GM18505 (cell line): Measurements from ENCODE around the gene CHDH.

ENCODE experiments used
- ATAC-seq: cut with Tn5 transposase; IDR thresholded peaks from one replicate; pipeline ENCODE4 v1.9.1; 2021; ENCODE audit not compliant: unreplicated experiment
- POLR2A ChIP-seq: IDR thresholded peaks from 4 replicates; pipeline ENCODE4 v1.6.1; 2011; ENCODE audit warnings: borderline replicate concordance; ENCODE audit not compliant: insufficient read depth, insufficient read length; ENCODE audit errors: extremely low read depth

Gene CHDH, protein sequence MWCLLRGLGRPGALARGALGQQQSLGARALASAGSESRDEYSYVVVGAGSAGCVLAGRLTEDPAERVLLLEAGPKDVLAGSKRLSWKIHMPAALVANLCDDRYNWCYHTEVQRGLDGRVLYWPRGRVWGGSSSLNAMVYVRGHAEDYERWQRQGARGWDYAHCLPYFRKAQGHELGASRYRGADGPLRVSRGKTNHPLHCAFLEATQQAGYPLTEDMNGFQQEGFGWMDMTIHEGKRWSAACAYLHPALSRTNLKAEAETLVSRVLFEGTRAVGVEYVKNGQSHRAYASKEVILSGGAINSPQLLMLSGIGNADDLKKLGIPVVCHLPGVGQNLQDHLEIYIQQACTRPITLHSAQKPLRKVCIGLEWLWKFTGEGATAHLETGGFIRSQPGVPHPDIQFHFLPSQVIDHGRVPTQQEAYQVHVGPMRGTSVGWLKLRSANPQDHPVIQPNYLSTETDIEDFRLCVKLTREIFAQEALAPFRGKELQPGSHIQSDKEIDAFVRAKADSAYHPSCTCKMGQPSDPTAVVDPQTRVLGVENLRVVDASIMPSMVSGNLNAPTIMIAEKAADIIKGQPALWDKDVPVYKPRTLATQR

DNA sequence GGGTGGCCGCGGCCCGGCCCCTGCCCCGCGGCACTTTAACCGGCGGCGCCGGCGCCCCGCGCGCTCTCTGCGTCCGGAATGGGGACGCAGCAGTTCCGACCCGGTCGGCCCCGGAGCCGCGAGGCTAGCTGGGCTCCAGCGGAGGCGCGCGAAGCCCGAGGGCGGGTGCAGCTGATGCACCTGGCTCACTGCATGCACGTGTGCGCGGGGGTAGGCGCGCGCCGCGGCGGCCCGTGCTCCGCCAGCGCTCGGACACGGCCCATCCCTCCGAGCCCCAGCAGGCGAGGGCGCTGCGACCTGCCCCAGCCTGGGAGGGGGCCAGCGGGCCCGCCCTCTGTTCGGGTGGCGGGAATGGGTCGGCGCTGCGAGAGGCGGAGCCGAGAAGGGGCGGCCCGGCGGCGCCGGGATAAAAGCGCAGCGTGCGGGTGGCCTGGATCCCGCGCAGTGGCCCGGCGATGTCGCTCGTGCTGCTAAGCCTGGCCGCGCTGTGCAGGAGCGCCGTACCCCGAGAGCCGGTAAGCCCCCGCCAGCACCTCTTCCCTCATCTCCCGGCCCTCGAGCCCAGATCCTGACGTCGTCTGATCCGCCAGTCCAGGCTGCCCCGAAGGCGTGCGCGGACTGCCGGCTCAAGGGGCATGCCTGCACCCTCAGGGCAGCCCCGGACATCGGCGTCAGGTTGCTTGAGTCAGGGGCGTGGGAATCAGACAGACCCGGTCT, at the start of gene CHDH, which contains the start of gene IL17RB:
TSS of gene CHDH (minus strand) at position 286 of the 717 bp plus-strand sequence. CDS start 22,411 bp downstream, outside the sequence.
TSS of gene IL17RB (plus strand) at position 435 of the 717 bp plus-strand sequence. CDS start at position 456, 21 bp downstream.
- TF ChIP-seq POLR2A = no peak
- peak; percentile 54 for ATAC-seq

DNA sequence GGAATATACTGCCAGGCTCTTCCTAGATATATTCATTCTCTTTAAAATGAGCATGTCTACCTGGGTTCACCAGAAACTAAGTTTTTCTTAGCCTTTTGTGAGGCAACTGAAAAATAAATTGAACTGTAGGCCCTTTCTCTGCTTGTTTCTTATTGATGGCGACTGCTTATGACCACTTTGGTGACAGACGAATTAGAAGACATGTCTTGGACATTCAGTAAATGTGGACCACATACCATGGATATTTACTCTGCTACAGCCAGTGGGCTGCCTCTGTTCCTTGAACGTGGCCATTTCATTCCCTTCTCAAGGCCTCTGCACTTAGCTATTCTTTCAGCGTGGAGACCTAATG, 46.0 kb upstream of the CHDH start:
- no peak for ATAC-seq
- TF ChIP-seq POLR2A = no peak

- peak; percentile 97 for ATAC-seq
- TF ChIP-seq POLR2A = peak; percentile 93
These were observed 45.5 kb upstream of the CHDH start, which contains the start of gene SELENOK for GRCh38 chr3:53891497-53892285. SELENOK (minus strand) TSS chr3:53891859.

DNA sequence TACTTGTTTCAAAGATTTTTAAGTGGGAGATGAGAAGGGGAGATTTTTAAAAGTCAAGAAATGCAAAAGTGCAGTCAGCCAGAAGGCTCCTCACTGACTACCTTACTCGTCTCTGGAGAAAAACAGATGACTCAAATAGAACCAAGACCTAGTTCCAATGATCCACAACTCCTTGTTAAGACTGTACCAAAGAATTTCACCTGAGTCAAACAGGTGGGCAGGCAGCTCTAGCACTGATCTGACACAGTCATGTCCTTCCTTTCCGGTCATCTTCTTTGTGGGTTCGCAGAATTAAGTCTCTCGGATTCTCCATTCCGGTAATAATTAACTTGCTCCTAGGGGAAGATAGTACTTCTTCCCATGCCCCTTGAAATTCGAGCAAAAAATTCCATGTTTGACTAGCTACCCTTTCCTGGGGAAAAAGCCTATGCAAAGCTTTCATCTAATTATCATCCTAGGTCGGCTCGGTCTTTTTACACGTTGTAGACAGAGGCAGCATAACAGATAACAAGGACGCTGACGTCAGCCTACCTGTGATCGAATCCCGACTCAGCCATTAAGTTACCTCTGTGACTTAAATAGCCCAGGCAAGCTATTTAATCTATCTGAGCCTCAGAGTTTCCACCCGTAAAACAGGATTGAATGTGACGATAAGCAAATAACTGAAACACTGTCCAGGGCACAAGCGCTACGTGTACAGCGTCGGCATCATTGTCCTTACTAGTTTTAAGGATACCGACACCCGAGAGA, 44.7 kb upstream of the CHDH start:
- TF ChIP-seq POLR2A = no peak
- ATAC-seq = no peak

GRCh38 chr3:53888232-53888631, 42.0 kb upstream of the CHDH start:
- no peak for TF ChIP-seq POLR2A
- ATAC-seq = no peak

DNA sequence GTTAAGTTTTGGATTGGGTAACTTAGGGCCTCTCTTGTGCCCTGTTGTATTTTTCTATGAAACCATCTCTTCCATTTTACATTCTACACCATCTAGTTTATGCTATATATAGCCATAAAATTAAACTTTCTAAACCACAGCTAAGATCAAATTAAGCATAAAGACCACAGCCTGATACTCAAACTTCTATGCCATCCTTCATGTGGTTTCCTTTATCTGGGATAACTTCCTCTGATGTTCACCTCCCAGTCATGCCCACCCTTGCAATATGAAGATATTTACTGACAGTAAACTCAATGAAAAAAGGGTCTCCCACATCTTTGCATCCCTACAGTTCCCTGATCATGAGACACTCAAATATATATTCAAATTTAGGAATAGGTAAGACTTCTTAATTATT, 41.2 kb upstream of the CHDH start:
- no peak for TF ChIP-seq POLR2A
- ATAC-seq = no peak

- no peak for TF ChIP-seq POLR2A
- no peak for ATAC-seq
These were observed 39.0 kb upstream of the CHDH start for GRCh38 chr3:53885239-53885638.

DNA sequence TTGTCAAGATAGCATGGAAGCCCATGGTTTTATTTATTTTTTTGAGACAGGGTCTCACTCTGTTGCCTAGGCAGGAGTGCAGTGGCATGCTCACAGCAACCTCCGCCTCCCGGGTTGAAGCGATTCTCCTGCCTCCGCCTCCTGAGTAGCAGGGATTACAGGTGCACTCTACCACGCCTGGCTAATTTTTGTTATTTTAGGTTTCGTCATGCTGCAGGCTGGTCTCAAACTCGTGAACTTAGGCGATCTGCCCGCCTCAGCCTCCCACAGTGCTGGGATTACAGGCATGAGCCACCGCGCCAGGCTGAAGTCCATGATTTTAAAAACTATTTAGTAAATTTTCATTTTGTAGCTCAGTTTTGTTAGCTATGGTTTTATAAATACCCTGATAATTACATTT, 38.4 kb upstream of the CHDH start:
- TF ChIP-seq POLR2A = no peak
- no peak for ATAC-seq

DNA sequence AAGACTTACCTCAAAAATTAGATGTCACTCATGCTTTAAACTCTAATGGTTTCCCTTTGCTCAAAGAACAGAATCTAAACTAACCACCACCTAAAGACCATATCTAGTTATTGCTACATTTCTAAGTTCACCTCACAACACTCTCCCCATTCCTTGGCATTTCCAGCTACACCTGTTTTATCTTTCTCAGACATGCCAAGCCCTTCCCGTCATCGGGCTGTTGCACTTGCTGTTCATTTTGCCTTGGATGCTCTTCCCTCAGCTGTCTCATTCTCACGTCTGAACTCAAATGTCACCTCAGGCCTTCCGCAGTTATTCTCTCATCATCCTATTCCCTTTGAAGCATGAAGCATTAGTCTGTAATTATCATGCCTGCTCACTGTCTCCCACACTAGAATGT, 36.8 kb upstream of the CHDH start:
- no peak for ATAC-seq

DNA sequence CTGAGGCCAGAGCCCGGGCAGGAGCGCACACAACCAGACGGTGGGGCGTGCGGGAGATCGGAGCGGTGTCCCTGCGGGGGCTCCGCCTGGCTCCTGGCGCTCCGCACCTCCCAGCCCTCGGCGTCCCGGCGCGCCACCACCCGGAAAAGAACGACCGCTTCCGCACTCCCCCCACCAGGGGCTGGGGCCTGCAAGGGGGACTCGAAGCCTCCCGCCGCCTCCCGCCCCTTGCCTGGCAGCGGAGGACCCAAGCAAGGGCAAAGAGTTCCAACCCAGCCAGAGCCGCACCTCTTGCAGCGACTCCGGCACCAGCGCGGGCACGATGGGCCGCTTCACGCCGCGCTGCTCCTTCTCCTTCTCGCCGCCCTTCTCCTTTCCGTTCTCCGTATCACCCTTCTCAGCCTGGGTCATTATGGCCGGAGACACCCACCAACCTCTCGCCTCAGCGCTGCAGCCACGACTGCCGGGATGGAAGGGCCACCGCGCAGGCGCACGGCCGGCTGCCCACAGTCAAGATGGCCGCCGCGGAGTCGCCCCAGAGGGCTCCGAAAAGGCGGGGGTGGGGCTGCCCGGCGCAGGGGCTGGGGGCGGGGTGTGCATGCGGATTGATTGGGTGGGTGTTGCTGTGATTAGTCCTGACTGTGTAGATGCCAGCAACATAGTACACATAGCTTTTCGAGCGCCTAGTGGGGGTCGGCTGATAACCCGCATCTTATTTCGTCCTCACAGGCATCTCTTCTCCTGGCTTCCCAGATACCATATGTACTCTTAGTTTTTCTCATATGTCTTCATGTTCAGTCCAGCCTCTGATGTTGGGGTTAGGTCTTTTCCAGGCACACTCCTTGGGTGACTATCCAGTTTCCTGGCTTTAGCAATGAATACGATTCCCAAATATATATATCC, 35.7 kb upstream of the CHDH start, which contains the start of gene ACTR8:
TSS of gene ACTR8 (minus strand) at position 462 of the 903 bp plus-strand sequence. CDS start at position 411, 51 bp downstream.
- TF ChIP-seq POLR2A = peak; percentile 94
- peak; percentile 80 for ATAC-seq

More for the DNA sequence above, 36.8 kb upstream of the CHDH start:
- TF ChIP-seq POLR2A = no peak
